HG02973 (cell line): ENCODE data around the gene JAML.

Experiments used
- ATAC-seq: cut with Tn5 transposase; IDR thresholded peaks from one replicate; pipeline ENCODE4 v1.9.1; 2021; ENCODE audit warnings: moderate library complexity; ENCODE audit not compliant: unreplicated experiment

Gene JAML, protein sequence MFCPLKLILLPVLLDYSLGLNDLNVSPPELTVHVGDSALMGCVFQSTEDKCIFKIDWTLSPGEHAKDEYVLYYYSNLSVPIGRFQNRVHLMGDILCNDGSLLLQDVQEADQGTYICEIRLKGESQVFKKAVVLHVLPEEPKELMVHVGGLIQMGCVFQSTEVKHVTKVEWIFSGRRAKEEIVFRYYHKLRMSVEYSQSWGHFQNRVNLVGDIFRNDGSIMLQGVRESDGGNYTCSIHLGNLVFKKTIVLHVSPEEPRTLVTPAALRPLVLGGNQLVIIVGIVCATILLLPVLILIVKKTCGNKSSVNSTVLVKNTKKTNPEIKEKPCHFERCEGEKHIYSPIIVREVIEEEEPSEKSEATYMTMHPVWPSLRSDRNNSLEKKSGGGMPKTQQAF

DNA sequence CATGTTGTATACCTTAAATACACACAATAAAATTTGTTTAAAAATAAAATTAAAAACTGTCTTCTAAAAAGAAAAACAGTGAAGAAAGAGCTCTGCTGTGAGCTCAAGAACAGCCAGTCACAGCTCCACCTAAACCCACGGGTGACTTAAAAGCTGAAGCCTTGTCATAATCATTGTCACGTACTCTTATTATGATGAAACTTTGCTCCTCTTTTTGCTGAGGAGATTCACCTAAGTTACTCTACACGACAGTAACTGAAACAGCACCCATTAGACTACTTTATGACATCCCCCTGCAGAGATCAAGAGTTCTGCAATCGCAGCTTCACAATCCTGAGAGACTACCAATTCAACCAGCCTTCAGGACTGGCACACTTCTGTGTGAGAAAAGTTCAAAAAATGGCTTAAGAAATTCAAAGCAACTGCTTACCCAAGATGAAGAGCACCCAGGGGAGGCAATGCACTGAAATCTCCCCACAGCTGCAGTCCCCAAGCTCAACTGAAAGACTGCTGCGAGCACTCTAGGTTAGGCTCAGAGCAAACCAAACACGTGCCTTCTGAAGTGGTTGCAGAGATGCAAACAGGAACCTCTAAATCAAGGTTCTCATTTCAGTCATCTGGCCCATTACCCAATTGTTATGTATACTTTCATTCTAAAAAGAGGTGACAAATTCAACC lies at the start of gene JAML:
TSS of gene JAML (minus strand) at position 501 of the 678 bp plus-strand sequence. CDS start 10,145 bp downstream, outside the sequence.
- peak; percentile 36 for ATAC-seq

DNA sequence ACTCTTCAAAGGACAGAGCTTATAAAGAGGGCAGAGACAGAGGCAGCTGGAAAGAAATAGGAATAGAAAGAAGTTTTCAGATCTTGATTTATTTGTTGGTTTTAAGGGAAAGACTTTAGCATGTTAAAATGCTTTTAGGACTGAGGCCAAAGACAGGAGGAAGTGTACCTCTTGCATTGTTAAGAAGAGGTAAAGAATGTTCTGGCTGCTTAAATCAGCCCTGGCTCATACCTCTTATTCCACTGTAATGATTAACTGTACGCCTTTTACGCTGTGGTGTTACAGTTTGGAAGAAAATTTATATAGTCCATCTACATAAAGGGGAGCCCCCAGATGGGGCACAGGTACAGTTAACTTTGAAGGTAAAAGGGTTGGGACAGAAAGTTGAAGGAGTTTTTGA lies 49.4 kb upstream of the JAML start:
- no peak for ATAC-seq

DNA sequence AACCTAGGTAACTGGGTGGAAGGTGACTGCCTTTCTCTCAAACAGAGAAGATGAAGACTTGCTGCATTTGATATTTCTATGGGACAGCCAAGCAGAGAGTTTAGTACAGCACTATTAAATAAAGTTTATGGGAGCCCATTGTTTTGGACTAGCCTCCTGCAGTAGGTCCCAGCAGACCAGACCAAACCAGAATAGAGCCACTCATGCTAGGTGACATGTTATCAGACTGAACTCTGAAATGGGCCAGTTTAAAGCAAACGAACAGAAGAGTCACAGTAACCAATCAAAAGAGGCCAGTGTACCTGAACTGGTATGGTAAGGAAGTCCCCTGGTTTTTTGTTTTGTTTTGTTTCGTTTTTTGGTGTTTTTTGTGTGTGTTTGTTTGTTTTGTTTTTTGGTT lies 47.2 kb upstream of the JAML start:
- ATAC-seq = no peak

DNA sequence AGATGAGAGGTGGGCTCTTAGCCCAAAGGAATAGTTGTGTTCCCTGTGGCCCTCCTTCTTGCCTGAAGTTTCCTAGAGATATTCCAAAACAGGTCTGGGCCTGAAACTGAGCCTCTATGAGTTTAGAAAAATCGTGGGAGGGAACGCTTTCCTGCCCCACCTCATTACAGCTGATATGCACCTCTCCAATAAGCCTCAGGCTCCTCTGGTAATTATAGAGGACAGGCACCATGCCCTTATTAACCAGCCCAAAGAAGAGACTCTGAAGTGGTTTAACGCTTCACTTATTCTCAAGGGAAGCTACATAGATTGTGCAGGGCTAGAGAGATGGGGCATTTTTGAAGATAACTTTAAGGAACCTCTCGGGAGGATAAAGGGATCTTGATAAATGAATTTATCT lies 42.7 kb upstream of the JAML start:
- ATAC-seq = no peak

DNA sequence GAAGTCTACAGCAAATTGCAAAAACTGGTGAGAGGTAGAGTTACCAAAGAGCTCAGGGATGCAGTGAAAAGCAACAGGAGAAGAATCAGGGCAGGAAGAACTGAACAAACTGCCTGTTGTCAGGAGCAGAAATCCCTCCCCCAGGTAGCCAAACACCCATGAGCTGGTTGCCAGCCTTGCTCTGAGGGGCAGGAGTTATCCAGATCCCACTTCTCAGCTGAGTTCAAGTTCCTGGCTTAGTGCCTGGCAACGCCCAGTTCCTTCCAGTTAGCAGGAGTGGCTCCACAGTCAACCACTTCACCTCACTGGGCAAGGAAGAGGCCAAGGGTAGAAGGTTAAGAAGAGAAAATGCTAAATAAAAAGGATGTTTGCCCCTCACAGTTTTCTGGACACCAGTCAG lies 41.1 kb upstream of the JAML start:
- ATAC-seq = no peak

DNA sequence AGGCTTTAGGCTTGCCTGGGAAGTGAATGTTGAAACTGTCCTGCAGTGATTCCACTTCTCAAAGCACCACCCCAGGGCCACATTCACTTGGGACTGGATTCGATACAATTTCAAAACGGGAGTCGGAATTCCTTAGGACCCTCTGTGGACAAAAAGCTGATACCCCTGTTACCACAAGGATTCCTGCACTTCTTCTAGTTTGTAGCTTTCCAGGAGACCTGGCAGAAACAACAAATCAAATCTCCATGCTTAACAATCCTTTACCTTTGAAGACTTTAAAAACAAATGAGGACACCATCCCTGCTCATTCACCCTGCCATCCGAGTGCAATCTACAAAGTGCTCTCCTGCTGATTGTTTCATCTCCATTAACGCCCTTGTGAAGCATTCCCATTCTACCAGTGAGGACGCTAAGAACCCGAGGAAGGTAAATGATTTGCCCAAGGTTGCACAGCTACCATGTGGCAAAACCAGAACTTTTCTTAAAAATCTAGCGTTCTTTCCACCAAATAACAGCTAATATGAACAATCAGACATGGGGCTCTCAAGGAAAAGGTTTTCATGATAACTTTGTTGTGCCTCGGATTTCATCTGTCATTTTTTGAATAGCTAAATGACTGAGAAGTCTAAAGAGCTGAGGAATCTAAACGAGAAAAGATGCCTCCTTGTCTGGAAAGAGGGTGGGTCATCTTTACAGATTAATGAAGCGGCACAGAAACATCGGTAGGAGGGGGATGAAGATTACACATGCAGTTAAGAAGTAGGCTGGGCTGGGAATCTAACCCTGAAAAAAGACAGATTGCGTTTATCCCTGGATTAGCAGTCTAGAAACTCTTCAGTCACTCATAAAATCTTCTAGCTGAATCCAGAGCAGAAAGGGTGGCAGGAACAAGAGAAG lies 40.0 kb upstream of the JAML start:
- no peak for ATAC-seq

DNA sequence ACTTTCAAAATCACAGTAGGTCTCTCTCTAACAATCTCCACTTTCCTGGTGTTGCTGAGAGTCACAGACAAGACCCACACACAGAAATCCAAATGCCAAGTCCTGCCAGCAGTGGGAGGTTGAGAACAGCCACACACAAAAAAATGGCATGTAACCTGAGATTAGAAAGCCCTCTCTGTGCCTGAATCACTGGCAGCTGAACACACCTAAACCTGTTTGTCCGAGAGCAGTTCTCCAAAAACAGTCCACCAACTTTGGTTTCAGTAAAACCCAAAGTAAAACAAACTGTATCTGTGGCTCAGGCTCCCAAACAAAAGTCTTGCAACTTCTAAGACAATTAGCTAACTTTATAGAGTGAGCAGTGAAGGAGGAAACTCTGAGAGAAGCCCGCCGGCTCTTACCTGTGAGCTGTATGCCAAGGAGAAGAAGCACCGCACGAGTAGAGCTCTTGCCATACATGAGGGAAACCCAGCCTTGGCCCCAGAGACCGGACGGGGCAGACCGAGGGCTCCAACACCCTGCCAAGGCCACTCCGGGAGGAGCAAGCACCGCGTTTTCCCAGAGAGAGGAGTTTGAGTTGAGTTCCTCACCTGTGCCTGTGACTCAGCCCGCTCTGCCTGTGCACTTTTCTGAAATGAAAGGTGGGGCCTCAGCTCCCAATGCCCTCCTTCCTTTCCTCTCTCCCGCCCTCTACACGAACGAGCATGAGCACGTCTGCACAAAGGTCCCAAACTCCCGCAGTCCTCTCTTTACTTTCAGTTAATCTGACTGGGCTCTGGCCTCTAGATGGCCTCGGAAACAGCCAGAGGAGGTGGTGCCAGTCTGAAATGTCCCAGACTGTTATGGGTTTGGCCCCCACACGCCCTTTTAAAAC lies 39.1 kb upstream of the JAML start, which contains the start of gene MPZL2:
TSS of gene MPZL2 (minus strand) at position 603 of the 874 bp plus-strand sequence. CDS start at position 459, 144 bp downstream.
- ATAC-seq = no peak

DNA sequence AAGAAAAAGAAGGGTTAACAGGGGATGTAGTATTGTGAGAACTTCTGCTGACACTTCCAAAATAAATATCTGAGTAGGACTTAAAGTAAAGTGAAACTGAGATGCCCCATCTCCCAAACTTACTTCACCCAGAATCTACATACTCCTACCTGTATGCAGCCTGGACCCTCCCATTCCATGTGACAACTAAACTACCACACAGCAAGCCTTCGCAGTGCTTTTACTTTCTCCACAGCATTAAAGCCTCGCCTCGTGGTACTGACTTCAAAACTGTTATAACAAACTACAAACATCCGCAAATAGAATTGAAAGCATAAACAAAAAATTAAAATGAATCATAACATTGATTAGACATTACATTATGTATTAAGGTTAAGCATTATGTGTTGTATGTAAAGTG lies 38.3 kb upstream of the JAML start:
- ATAC-seq = no peak

DNA sequence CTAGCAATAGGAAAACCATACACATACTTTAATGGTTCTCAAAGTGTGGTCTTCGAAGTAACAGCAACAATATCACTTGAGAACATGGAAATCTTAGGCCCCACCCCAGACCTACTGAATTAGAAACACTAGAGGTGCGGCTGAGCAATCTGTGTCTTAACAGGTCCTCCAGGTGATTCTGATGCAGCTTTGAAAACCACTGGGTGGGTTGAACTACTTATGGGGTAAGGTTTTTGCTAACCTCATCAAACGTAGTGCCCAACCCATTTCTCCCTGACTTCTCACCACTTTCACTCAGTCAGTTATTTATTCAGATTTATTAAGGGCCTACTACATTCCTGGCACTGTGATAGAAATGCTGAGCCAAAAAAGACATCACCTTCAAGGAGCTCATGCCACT lies 35.5 kb upstream of the JAML start:
- ATAC-seq = no peak

DNA sequence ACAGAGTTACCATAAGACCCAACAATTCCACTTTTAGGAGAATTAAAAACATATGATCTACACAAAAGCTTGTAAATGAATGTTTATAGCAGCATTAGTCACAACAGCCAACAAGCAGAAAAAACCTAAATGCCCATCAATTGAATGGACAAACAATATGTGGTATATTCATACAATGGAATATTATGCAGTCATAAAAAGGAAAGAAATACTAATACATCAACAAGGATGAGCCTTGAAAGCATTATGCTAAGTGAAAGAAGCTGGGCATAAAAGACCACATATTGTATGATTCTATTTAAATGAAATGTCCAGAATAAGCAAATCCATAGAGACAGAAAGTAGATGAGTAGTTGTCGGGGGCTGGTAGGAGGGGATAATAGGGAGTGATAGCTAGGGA lies 34.3 kb upstream of the JAML start:
- no peak for ATAC-seq

DNA sequence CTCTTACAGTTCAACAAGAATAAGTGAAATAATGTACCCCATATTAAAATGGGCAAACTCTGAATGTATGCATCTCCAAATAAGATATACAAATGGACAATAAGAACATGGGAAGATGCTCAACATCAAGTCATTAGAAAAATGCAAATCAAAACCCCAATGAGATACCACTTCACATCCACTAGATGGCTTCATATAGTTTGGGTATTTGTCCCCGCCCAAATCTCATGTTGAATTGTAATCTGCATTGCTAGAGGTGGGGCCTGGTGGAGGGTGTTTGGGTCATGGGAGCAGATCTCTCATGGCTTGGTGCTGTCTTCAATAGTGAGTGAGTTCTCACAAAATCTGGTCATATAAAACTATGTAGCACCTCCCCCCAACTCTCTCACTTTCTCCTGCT lies 33.6 kb upstream of the JAML start:
- no peak for ATAC-seq

DNA sequence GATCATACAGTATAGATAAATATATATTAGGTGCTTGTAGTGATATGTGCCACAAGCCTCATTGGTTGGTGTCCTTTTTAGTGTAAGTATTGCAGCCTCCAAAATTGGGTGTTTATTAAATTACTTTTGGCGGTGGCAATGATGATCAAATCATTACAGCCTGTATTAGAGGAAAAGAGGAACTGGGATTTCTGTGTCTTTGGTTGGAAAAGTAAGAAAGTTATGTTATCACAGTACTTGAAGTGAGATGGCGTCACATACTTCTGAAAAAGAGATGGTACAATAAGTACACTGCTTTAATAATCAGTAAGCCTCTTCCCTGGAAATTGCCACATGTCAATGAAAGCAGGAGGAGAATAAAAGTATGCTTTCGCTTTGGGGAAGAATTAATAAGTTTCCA lies 27.9 kb upstream of the JAML start:
- no peak for ATAC-seq

DNA sequence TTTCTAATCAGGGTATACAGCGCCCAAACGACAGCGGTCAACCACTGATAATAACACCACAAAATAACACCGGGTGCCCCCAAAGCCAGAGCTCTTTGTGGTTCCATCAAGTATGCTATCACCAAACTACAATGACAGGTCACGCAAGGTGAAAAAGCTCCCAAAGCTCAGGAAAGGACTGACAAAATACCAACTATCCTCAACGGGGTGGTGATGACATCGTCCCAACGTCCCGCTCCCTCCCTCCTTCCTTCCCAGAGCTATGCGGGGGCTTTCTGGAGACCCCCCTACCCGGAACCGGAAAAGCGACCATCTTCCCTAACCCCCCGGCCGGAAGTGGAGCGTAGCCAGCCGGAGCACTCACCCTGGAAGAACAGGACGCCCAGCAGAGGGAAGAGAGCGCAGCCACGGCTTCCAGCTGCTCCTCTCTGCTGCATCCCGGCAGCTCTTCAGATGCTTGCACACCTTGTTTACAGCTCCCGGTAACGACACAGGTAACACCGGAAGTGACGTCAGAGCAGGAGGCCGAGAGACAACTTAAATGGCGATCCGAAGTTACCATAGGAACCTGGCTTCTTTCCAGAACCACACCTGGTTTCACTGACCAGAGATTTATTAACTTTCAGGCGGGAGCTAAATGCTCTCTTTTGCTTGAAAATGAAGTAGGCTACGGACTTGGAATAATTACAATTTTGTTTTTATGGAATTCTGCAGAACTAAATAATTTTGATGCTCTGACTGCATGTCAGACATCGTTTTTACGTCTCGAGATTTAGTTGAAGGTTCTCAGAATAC lies 27.2 kb upstream of the JAML start, which contains the start of gene MPZL3:
TSS of gene MPZL3 (minus strand) at position 508 of the 795 bp plus-strand sequence. CDS start at position 437, 71 bp downstream.
- peak; percentile 79 for ATAC-seq

DNA sequence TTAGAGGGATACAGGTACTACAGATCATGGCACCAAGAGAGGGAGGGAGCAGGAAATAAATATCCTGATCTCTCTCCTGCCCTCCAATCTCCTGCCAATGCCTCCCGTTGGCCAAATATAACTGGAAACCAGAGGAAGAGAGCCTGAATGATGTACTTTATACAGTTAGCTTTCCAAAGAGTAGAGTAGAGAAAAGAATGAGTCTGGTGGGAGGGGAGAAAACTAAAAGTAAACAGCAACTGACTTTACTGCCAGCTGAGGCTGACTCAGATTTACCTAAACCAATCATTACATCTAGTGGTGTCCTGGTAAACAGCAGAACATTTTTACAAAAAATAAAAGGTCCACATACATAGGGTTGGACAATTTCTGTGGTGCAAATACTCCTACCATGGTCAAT lies 22.2 kb upstream of the JAML start:
- no peak for ATAC-seq

DNA sequence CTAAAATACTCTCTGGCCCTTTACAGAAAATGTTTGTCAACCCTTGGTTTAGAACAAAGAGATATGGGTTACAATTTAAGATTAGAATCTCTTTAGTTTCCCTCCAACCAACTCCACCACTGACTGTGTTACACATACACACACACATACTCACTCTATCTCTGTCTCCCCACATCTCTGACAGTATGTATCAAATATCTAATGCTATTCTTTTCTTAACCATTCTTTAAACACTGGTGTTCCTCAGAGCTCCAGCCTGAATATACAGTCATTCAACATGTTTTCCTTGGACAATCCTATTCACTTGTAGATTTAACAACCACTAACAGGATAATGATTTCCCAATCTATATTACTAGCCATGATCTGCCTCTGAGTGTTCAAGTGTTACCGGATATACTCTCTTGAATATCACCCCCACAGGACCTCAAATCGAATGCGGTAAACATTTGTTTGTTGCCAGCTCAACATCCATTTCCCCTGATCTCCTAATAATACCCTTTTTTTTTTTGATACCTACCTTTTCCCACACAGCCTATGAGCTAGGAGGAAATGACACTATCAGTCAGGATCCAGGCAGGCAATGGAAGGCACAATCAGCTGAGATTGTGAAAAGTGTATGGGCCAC lies 21.2 kb upstream of the JAML start:
- ATAC-seq = no peak

DNA sequence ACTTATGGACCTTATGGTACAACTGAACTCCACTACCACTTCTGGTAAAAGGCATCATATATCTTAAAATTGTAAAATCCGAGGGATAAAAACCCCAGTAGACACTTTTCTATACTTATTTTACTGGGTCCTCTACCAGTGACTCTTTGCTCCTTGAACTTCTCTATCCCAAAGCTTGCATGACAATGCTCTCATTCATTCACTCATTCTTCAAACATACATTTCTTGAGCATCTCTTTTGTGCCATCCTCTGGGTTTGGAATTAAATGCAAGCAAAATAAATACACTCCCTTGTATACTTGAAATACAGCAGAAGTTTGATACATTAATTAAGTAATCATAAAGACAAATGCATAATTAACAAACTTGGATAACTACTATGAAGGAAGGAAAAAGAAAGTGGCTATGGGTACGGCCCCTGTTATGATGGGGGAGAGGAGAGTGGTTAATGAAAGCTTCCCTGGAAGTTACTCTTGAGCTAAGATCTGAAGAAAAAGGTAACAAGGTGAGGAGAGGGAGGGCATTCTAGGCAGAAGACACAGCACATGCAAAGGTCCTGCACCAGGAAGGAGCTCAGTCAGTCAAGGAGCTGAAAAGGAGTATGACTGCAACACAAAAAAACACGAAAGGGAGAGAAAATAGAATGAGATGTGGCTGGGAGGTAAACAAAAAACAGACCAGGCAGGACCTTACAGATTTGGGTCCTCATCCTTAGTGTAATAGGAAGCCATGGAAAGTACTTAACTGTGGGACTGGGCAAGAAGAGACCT lies 19.4 kb upstream of the JAML start:
- ATAC-seq = no peak

DNA sequence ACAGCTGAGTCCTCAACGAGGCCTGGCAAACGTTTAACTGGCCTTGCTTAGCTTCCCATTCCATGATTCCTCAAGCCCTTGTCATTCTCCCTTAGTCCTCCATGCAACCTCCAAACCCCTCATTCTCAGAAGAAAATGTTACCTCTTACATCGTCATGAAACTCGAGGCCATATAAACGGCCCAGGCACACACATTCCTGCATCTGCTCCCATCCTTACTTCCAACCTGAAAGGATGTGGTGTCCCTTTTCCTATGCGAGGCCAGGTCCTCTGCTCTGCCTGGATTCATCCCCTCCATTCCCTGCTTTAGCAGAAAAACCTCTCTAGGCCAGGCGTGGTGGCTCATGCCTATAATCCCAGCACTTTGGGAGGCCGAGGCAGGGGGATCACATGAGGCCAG lies 18.4 kb upstream of the JAML start:
- no peak for ATAC-seq

DNA sequence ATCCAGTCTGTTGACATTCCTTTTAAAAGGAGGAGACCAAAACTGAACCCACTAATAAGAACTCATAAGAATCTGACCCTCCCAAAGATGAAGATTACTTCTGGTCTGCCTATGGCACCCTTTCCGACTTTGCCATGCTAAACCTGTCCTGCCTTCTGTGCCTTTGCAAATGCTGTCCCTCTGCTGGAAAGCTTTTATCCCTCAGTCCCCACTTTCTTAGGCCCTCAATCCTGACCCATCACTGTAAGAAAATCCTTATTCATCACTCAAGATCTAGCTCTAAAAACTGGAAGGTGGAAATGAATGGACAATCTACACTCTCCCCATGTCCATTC lies 16.9 kb upstream of the JAML start:
- ATAC-seq = no peak
